A549 (cell line): Measurements from ENCODE around the gene TTLL3. TPM values are rescaled to one million over a fixed set of nuclear protein-coding genes. Genes with fewer than 3 reads are reported as not detected.

ENCODE experiments used
- ATAC-seq, 2 experiments: fragments of 200-7000 bp in 1 of 2; fragments of >200 bp in 1 of 2; cut with Nextera tagmentation in 1 of 2; cut with Tn5 transposase in 1 of 2; 3 replicates each; pipeline versions ENCODE4 v1.8.0 to v1.9.1; 2018 to 2020; ENCODE audit warnings: mild to moderate bottlenecking in 1 of 2, moderate library complexity in 1 of 2
- CTCF ChIA-PET: fragments of 300-600 bp; sonication (Branson Sonifier 250); formaldehyde crosslinking; extraction: SDS; loops from one replicate; lab custom pipeline; 2021; ENCODE audit warnings: antibody characterized with exemption, inconsistent platforms; lab: Yijun Ruan, JAX
- POLR2A ChIA-PET: fragments of 350-600 bp; formaldehyde crosslinking; extraction: SDS; loops from one replicate; lab custom pipeline; 2021; ENCODE audit warnings: antibody characterized with exemption, inconsistent platforms; lab: Yijun Ruan, JAX
- DNase-seq, 2 experiments: peaks; one replicate each; pipeline versions ENCODE4 v3.0.0 to v3.0.0-alpha.2; 2011 to 2016; ENCODE audit warnings: low read depth in 1 of 2, low spot score in 1 of 2
- FAIRE-seq: peaks from 2 replicates; lab custom pipeline; 2011; peaks lifted over from hg19 to GRCh38; lab: Jason Lieb, UNC
- H3K27ac ChIP-seq, 2 experiments: fragments of >200 bp; sonication (Bioruptor Twin); formaldehyde crosslinking; 3 replicates each; pipeline ENCODE4 v1.5.1; 2016 to 2017
- H3K4me1 ChIP-seq: fragments of >200 bp; sonication (Bioruptor Twin); formaldehyde crosslinking; 3 replicates; pipeline ENCODE4 v1.6.1; 2016
- H3K4me2 ChIP-seq: fragments of >200 bp; sonication (Bioruptor Twin); formaldehyde crosslinking; 3 replicates; pipeline ENCODE4 v1.6.1; 2016
- H3K4me3 ChIP-seq: fragments of >200 bp; sonication (Bioruptor Twin); formaldehyde crosslinking; 3 replicates; pipeline ENCODE4 v1.5.1; 2016
- H3K9me3 ChIP-seq: fragments of >200 bp; sonication (Bioruptor Twin); formaldehyde crosslinking; 3 replicates; pipeline ENCODE4 v1.6.1; 2016
- BHLHE40 ChIP-seq: IDR thresholded peaks from 2 replicates; pipeline ENCODE4 v1.6.1; 2012; ENCODE audit warnings: low read depth, low read length, inconsistent platforms
- CBX8 ChIP-seq: fragments of 200-600 bp; sonication (generic); IDR thresholded peaks from 2 replicates; pipeline ENCODE4 v1.6.1; 2016
- CHD4 ChIP-seq: fragments of 200-600 bp; sonication (generic); IDR thresholded peaks from 2 replicates; pipeline ENCODE4 v1.6.1; 2016; ENCODE audit warnings: antibody characterized with exemption, mild to moderate bottlenecking, borderline replicate concordance
- CTCF ChIP-seq: fragments of >200 bp; sonication (Bioruptor Twin); formaldehyde crosslinking; IDR thresholded peaks from 3 replicates; pipeline ENCODE4 v1.5.1; 2016
- EHF ChIP-seq: fragments of 250-450 bp; sonication (Bioruptor Pico); IDR thresholded peaks from 2 replicates; pipeline ENCODE4 v1.5.0; 2020; ENCODE audit warnings: mild to moderate bottlenecking
- EP300 ChIP-seq, 2 experiments: fragments of >200 bp; sonication (Bioruptor Twin); formaldehyde crosslinking; IDR thresholded peaks; 2 replicates in 1 of 2; 3 replicates in 1 of 2; pipeline ENCODE4 v1.6.1; 2016 to 2017
- FOXS1 ChIP-seq: fragments of 250-450 bp; sonication (Bioruptor Pico); IDR thresholded peaks from 2 replicates; pipeline ENCODE4 v1.5.0; 2020; ENCODE audit warnings: mild to moderate bottlenecking, moderate library complexity
- HDAC2 ChIP-seq: fragments of 200-600 bp; sonication (generic); IDR thresholded peaks from 2 replicates; pipeline ENCODE4 v1.6.1; 2016
- HES2 ChIP-seq: fragments of >200 bp; sonication (Bioruptor Twin); formaldehyde crosslinking; IDR thresholded peaks from 2 replicates; pipeline ENCODE4 v1.6.1; 2016
- HEYL ChIP-seq: fragments of 250-450 bp; sonication (Bioruptor Pico); IDR thresholded peaks from 2 replicates; pipeline ENCODE4 v1.8.0; 2021; ENCODE audit warnings: mild to moderate bottlenecking, moderate library complexity
- HOXB13 ChIP-seq: fragments of 250-450 bp; sonication (Bioruptor Pico); IDR thresholded peaks from 2 replicates; pipeline ENCODE4 v1.5.0; 2020; ENCODE audit warnings: low read depth, mild to moderate bottlenecking, moderate library complexity
- HOXB5 ChIP-seq: fragments of 250-450 bp; sonication (Bioruptor Pico); IDR thresholded peaks from 2 replicates; pipeline ENCODE4 v1.5.0; 2020; ENCODE audit warnings: mild to moderate bottlenecking, moderate library complexity
- JUNB ChIP-seq: fragments of >200 bp; sonication (Bioruptor Twin); formaldehyde crosslinking; IDR thresholded peaks from 2 replicates; pipeline ENCODE4 v1.6.1; 2016
- MAFK ChIP-seq: fragments of 450-650 bp; IDR thresholded peaks from 2 replicates; pipeline ENCODE4 v1.6.1; 2014; ENCODE audit not compliant: partially characterized antibody
- MYC ChIP-seq: IDR thresholded peaks from 2 replicates; pipeline ENCODE4 v1.6.1; 2012; ENCODE audit warnings: mild to moderate bottlenecking, inconsistent platforms, low read length, improper control_type of control experiment, borderline replicate concordance
- NR3C1 ChIP-seq: fragments of >200 bp; sonication (Bioruptor Twin); formaldehyde crosslinking; IDR thresholded peaks from 3 replicates; pipeline ENCODE4 v1.6.1; 2017
- RAD21 ChIP-seq, 2 experiments: fragments of >200 bp in 1 of 2; sonication (Bioruptor Twin) in 1 of 2; formaldehyde crosslinking in 1 of 2; IDR thresholded peaks in 1 of 2; conservative IDR thresholded peaks in 1 of 2; 2 replicates in 1 of 2; 3 replicates in 1 of 2; pipeline ENCODE4 v1.6.1; 2012 to 2018; ENCODE audit warnings: inconsistent platforms in 1 of 2
- RARB ChIP-seq: fragments of 250-450 bp; sonication (Bioruptor Pico); IDR thresholded peaks from 2 replicates; pipeline ENCODE4 v1.8.0; 2021; ENCODE audit warnings: mild to moderate bottlenecking, moderate library complexity
- SMC3 ChIP-seq: fragments of >200 bp; sonication (Bioruptor Twin); formaldehyde crosslinking; IDR thresholded peaks from 3 replicates; pipeline ENCODE4 v1.6.1; 2018; ENCODE audit warnings: inconsistent platforms
- TFCP2L1 ChIP-seq: fragments of 250-450 bp; sonication (Bioruptor Pico); IDR thresholded peaks from 2 replicates; pipeline ENCODE4 v1.5.0; 2021; ENCODE audit warnings: mild to moderate bottlenecking
- TP53 ChIP-seq: fragments of 250-450 bp; sonication (Bioruptor Pico); IDR thresholded peaks from 2 replicates; pipeline ENCODE4 v1.5.0; 2021; ENCODE audit warnings: mild to moderate bottlenecking, moderate library complexity
- USF2 ChIP-seq: fragments of 450-650 bp; IDR thresholded peaks from 2 replicates; pipeline ENCODE4 v1.6.1; 2014; ENCODE audit warnings: antibody characterized with exemption
- ZNF302 ChIP-seq: fragments of 250-450 bp; sonication (Bioruptor Pico); IDR thresholded peaks from 2 replicates; pipeline ENCODE4 v1.9.0; 2021; ENCODE audit warnings: inconsistent platforms, mild to moderate bottlenecking, moderate library complexity
- ZSCAN20 ChIP-seq: fragments of 250-450 bp; sonication (Bioruptor Pico); IDR thresholded peaks from 2 replicates; pipeline ENCODE4 v1.8.0; 2022; ENCODE audit warnings: mild to moderate bottlenecking, moderate library complexity
- WGBS: methylation state at CpG from one replicate; pipeline ENCODE4 v1.1.6; 2017; ENCODE audit errors: missing lambda C conversion rate; 5-methylcytosine and 5-hydroxymethylcytosine counted together
- polyA plus RNA-seq, 4 experiments: library from polyadenylated mRNA; depleted of rRNA in 3 of 4; stranded (reverse); fragments of >200 nt; fragmentation: RNase III in 1 of 4; extraction: RNeasy Plus Mini Kit Qiagen cat#74134 plus additional on column Dnase treatment in 1 of 4; gene quantifications; 2 replicates in 3 of 4; 3 replicates in 1 of 4; pipeline ENCODE4 v1.2.3, GENCODE V29; 2011 to 2017

The TTLL3 gene
- polyA plus RNA-seq, 2 of the 4 experiments (the other 2 are of a cell fraction), result 10.3 to 13.0 TPM

- WGBS, result 94% methylated on average over 12 of the region's 12 CpGs
- no peak overlapping the region for H3K27ac ChIP-seq
- TF ChIP-seq EHF (CRISPR knock-in tag) (no peak), NR3C1 (no peak), MAFK (no peak), USF2 (no peak), HEYL (CRISPR knock-in tag) (no peak), CHD4 (no peak), CBX8 (no peak), HOXB5 (CRISPR knock-in tag) (no peak), HES2 (no peak), HDAC2 (no peak), CTCF (no peak), RARB (CRISPR knock-in tag) (no peak), HOXB13 (CRISPR knock-in tag) (no peak), MYC (no peak), EP300 (IDR thresholded peaks at IDR 0.05) (no peak)
- TF ChIP-seq, all 56 proteins: peak for 0
- DNase-seq (no peak), ATAC-seq (no peak), FAIRE-seq (no peak)
- peaks cover 10% of the 10 kb centered on the region; the same call in 2 of the 3 replicates for H3K4me1 ChIP-seq
- no peak overlapping the region for H3K4me3 ChIP-seq
- no peak overlapping the region for H3K4me2 ChIP-seq
- H3K9me3 ChIP-seq, result no peaks in the 10 kb centered on the region
- ChIA-PET POLR2A (interaction anchor here (0.6 kb wide), 1 partner anchor 33 kb away, joined by 6 read pairs; no protein-coding TSS in a partner anchor), CTCF (interaction anchor here (0.6 to 1.6 kb wide), 4 partner anchors 25 to 299 kb away, joined by 3 to 7 read pairs (median 3); no protein-coding TSS in a partner anchor)
Observed at GRCh38 chr3:9797196-9797945, 12.7 kb upstream of the TTLL3 start.

- no peak overlapping the region for H3K4me2 ChIP-seq
- ChIA-PET POLR2A (no interaction called here), CTCF (interaction anchor here (0.6 to 1.6 kb wide), 6 partner anchors 9 to 504 kb away, joined by 3 to 6 read pairs (median 4); no protein-coding TSS in a partner anchor)
- FAIRE-seq, result no peak
- no peak overlapping the region for H3K4me3 ChIP-seq
- peak in 1 of 2 experiments; percentile 72; a peak in 4 of 6 replicates for ATAC-seq
- DNase-seq, result peak in 1 of 2 experiments; percentile 32
- H3K4me1 ChIP-seq, result no peaks in the 10 kb centered on the region
- 89% methylated on average over 5 of the region's 5 CpGs for WGBS
- no peaks in the 10 kb centered on the region for H3K9me3 ChIP-seq
- TF ChIP-seq TFCP2L1 (no peak), FOXS1 (CRISPR knock-in tag) (no peak), TP53 (CRISPR knock-in tag) (no peak), MAFK (no peak), CHD4 (no peak), ZSCAN20 (CRISPR knock-in tag) (no peak), SMC3 (no peak), CTCF (peak; percentile 31), JUNB (no peak), RAD21 (conservative IDR thresholded peaks at IDR 0.05 in 1 of 2, IDR thresholded peaks at IDR 0.05 in 1 of 2) (peak in 1 of 2 experiments; percentile 27; a peak in 2 of 5 replicates), ZNF302 (CRISPR knock-in tag) (no peak), EHF (CRISPR knock-in tag) (no peak), BHLHE40 (no peak)
- TF ChIP-seq, all 56 proteins: peak for 2
- H3K27ac ChIP-seq, result no peak overlapping the region
Observed at GRCh38 chr3:9800529-9800928, 9.5 kb upstream of the TTLL3 start.
